ENCODE data around the gene R3HDM4. TPM values are rescaled to one million over a fixed set of nuclear protein-coding genes. Genes with fewer than 3 reads are reported as not detected.
A peak's percentile ranks its signal among the peaks of the same experiment; 100 is the strongest.

Gene R3HDM4
- total and polyA plus RNA-seq, 9 of the 15 experiments (the other 6 are each of a cell fraction or from before 2014, with no cell fraction given) = 3.2 to 154 (median 59.0) TPM

GRCh38 chr19:911197-912033 lies 1.6 kb downstream of the R3HDM4 start (continued):
- TF ChIP-seq CREB3L1 (IDR thresholded peaks at IDR 0.05; ENCODE audit: borderline replicate concordance, low read depth) = no peak
- no peak for TF ChIP-seq FOXK1 (CRISPR knock-in tag; IDR thresholded peaks at IDR 0.05; ENCODE audit: borderline replicate concordance)
- TF ChIP-seq ETS1 (conservative IDR thresholded peaks at IDR 0.05; ENCODE audit: control insufficient read depth, low read depth, low read length) = no peak
- TF ChIP-seq FOXK2 (conservative IDR thresholded peaks at IDR 0.05 in 1 of 2, IDR thresholded peaks at IDR 0.05 in 1 of 2; ENCODE audit: low read depth in 2 of 2) = no peak
- TF ChIP-seq SPI1 (IDR thresholded peaks at IDR 0.05; ENCODE audit: borderline replicate concordance, low read depth, low read length) = no peak
- no peak for TF ChIP-seq ELF1 (tag; IDR thresholded peaks at IDR 0.05)
- TF ChIP-seq CHCHD3 (CRISPR knock-in tag; IDR thresholded peaks at IDR 0.05) = no peak
- no peak for TF ChIP-seq ZBTB2 (IDR thresholded peaks at IDR 0.05)
- no peak for TF ChIP-seq MYNN (IDR thresholded peaks at IDR 0.05)
- no peak for TF ChIP-seq MYNN (CRISPR knock-in tag; IDR thresholded peaks at IDR 0.05)
- TF ChIP-seq TBL1XR1 (IDR thresholded peaks at IDR 0.05; ENCODE audit: low read length in 2 of 2) = no peak
- TF ChIP-seq TCF7L2 (IDR thresholded peaks at IDR 0.05; ENCODE audit: low read depth, low read length) = no peak
- no peak for TF ChIP-seq ZNF395 (CRISPR knock-in tag; IDR thresholded peaks at IDR 0.05)
- TF ChIP-seq SMARCA5 (IDR thresholded peaks at IDR 0.05) = no peak
- no peak for TF ChIP-seq FOXP4 (CRISPR knock-in tag; IDR thresholded peaks at IDR 0.05; ENCODE audit: borderline replicate concordance)
- peak; percentile 71; the same call in 1 of the 2 replicates for TF ChIP-seq CBX1 (IDR thresholded peaks at IDR 0.05; ENCODE audit: low read depth)
- TF ChIP-seq ZBED1 (IDR thresholded peaks at IDR 0.05) = no peak
- TF ChIP-seq DACH1 (IDR thresholded peaks at IDR 0.05; ENCODE audit: partially characterized antibody) = peak; percentile 22
- no peak for TF ChIP-seq ZNF766 (CRISPR knock-in tag; conservative IDR thresholded peaks at IDR 0.05)
- peak; percentile 65; the same call in 1 of the 2 replicates for TF ChIP-seq ZNF263 (CRISPR knock-in tag; IDR thresholded peaks at IDR 0.05; ENCODE audit: borderline replicate concordance)
- no peak for TF ChIP-seq ZNF408 (CRISPR knock-in tag; IDR thresholded peaks at IDR 0.05; ENCODE audit: low read depth)

All from K562 (cell line).